SK-N-SH treated with all-trans-retinoic acid at 6 μM for 48 hours (cell line): Measurements from ENCODE around the gene OR52A5.

Source experiments
- ATAC-seq: fragments of 200-7000 bp; cut with Tn5 transposase; 3 replicates; pipeline ENCODE4 v1.9.1; 2020; ENCODE audit warnings: mild to moderate bottlenecking, moderate library complexity
- ARNTL ChIP-seq: fragments of 450-650 bp; formaldehyde crosslinking; IDR thresholded peaks from 2 replicates; pipeline ENCODE4 v1.5.0; 2020; ENCODE audit warnings: low read depth, mild to moderate bottlenecking, moderate library complexity, borderline replicate concordance
- CSDC2 ChIP-seq: fragments of 250-450 bp; sonication (Bioruptor Pico); IDR thresholded peaks from 2 replicates; pipeline ENCODE4 v1.5.0; 2020; ENCODE audit warnings: mild to moderate bottlenecking, moderate library complexity
- ESRRG ChIP-seq: fragments of 250-450 bp; sonication (Bioruptor Pico); IDR thresholded peaks from 2 replicates; pipeline ENCODE4 v1.6.1; 2021; ENCODE audit warnings: mild to moderate bottlenecking
- GLIS3 ChIP-seq: fragments of 250-450 bp; sonication (Bioruptor Pico); IDR thresholded peaks from 2 replicates; pipeline ENCODE4 v1.5.0; 2020; ENCODE audit warnings: mild to moderate bottlenecking, moderate library complexity
- ISL1 ChIP-seq: fragments of 250-450 bp; sonication (Bioruptor Pico); IDR thresholded peaks from 2 replicates; pipeline ENCODE4 v2.1.2; 2022; ENCODE audit warnings: mild to moderate bottlenecking, moderate library complexity
- OSR1 ChIP-seq: fragments of 250-450 bp; sonication (Bioruptor Pico); IDR thresholded peaks from 2 replicates; pipeline ENCODE4 v1.8.0; 2022; ENCODE audit warnings: moderate library complexity, mild to moderate bottlenecking, inconsistent platforms
- PPARA ChIP-seq: fragments of 250-450 bp; sonication (Bioruptor Pico); IDR thresholded peaks from 2 replicates; pipeline ENCODE4 v1.5.0; 2020; ENCODE audit warnings: mild to moderate bottlenecking, borderline replicate concordance
- SNAI2 ChIP-seq: fragments of 250-450 bp; sonication (Bioruptor Pico); IDR thresholded peaks from 2 replicates; pipeline ENCODE4 v1.5.0; 2020; ENCODE audit warnings: mild to moderate bottlenecking, moderate library complexity
- TOX ChIP-seq: fragments of 250-450 bp; sonication (Bioruptor Pico); IDR thresholded peaks from 2 replicates; pipeline ENCODE4 v1.8.0; 2021; ENCODE audit warnings: mild to moderate bottlenecking, moderate library complexity, borderline replicate concordance
- ZC3H10 ChIP-seq: fragments of 250-450 bp; sonication (Bioruptor Pico); IDR thresholded peaks from 2 replicates; pipeline ENCODE4 v1.5.1; 2021; ENCODE audit warnings: mild to moderate bottlenecking, moderate library complexity
- ZFP3 ChIP-seq: fragments of 250-450 bp; sonication (Bioruptor Pico); IDR thresholded peaks from 2 replicates; pipeline ENCODE4 v1.5.0; 2020; ENCODE audit warnings: mild to moderate bottlenecking, moderate library complexity
- ZFP30 ChIP-seq: fragments of 450-650 bp; formaldehyde crosslinking; IDR thresholded peaks from 2 replicates; pipeline ENCODE4 v1.5.0; 2022; ENCODE audit warnings: mild to moderate bottlenecking, moderate library complexity
- ZNF565 ChIP-seq: fragments of 450-650 bp; formaldehyde crosslinking; conservative IDR thresholded peaks from 2 replicates; pipeline ENCODE4 v1.5.0; 2020; ENCODE audit warnings: low read depth, mild to moderate bottlenecking, moderate library complexity
- ZNF70 ChIP-seq: fragments of 450-650 bp; formaldehyde crosslinking; IDR thresholded peaks from 2 replicates; pipeline ENCODE4 v1.5.0; 2020; ENCODE audit warnings: mild to moderate bottlenecking, moderate library complexity
- ZNF8 ChIP-seq: fragments of 450-650 bp; formaldehyde crosslinking; IDR thresholded peaks from 2 replicates; pipeline ENCODE4 v1.5.0; 2020; ENCODE audit warnings: mild to moderate bottlenecking, moderate library complexity
- TF ChIP-seq, protein P1 (sequence below): fragments of 250-450 bp; sonication (Bioruptor Pico); IDR thresholded peaks from 2 replicates; pipeline ENCODE4 v1.5.0; 2020; ENCODE audit warnings: mild to moderate bottlenecking, moderate library complexity
- TF ChIP-seq, protein P2 (sequence below): fragments of 250-450 bp; sonication (Bioruptor Pico); IDR thresholded peaks from 2 replicates; pipeline ENCODE4 v1.8.0; 2021; ENCODE audit warnings: low read depth, mild to moderate bottlenecking, moderate library complexity, borderline replicate concordance
- TF ChIP-seq, protein P3 (sequence below): fragments of 250-450 bp; sonication (Bioruptor Pico); IDR thresholded peaks from 2 replicates; pipeline ENCODE4 v1.5.1; 2021; ENCODE audit warnings: mild to moderate bottlenecking, moderate library complexity
- TF ChIP-seq, protein P4 (sequence below): fragments of 250-450 bp; sonication (Bioruptor Pico); IDR thresholded peaks from 2 replicates; pipeline ENCODE4 v1.5.1; 2020; ENCODE audit warnings: low read depth, mild to moderate bottlenecking, moderate library complexity
- TF ChIP-seq, protein P5 (sequence below): fragments of 250-450 bp; sonication (Bioruptor Pico); IDR thresholded peaks from 2 replicates; pipeline ENCODE4 v1.8.0; 2020; ENCODE audit warnings: mild to moderate bottlenecking, moderate library complexity, borderline replicate concordance

OR52A5 gene

DNA sequence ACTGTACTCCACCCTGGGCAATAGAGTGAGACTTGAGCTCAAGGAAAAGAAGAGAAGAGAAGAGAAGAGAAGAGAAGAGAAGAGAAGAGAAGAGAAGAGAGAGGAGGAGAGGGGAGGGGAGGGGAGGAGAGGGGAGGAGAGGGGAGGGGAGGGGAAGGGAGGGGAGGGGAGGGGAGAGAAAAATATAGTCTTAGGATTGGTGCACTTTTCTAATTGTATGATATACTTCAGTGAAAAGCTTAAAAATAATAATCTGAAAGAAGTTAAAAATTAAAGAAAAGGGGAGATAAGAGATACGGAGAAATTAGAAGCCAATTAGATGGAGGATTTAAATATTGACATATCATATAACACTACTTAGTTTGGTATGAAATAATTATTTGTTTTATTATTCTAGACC is 19.3 kb downstream of the OR52A5 start:
- no peak for ATAC-seq
- TF ChIP-seq PPARA (CRISPR knock-in tag) (no peak), ZFP3 (CRISPR knock-in tag) (no peak), ESRRG (CRISPR knock-in tag) (no peak), CSDC2 (CRISPR knock-in tag) (no peak), ISL1 (CRISPR knock-in tag) (no peak), ZC3H10 (CRISPR knock-in tag) (no peak), TOX (CRISPR knock-in tag) (no peak), ZNF8 (CRISPR knock-in tag) (no peak), ARNTL (CRISPR knock-in tag) (no peak), SNAI2 (CRISPR knock-in tag) (no peak)
- TF ChIP-seq, protein P1, sequence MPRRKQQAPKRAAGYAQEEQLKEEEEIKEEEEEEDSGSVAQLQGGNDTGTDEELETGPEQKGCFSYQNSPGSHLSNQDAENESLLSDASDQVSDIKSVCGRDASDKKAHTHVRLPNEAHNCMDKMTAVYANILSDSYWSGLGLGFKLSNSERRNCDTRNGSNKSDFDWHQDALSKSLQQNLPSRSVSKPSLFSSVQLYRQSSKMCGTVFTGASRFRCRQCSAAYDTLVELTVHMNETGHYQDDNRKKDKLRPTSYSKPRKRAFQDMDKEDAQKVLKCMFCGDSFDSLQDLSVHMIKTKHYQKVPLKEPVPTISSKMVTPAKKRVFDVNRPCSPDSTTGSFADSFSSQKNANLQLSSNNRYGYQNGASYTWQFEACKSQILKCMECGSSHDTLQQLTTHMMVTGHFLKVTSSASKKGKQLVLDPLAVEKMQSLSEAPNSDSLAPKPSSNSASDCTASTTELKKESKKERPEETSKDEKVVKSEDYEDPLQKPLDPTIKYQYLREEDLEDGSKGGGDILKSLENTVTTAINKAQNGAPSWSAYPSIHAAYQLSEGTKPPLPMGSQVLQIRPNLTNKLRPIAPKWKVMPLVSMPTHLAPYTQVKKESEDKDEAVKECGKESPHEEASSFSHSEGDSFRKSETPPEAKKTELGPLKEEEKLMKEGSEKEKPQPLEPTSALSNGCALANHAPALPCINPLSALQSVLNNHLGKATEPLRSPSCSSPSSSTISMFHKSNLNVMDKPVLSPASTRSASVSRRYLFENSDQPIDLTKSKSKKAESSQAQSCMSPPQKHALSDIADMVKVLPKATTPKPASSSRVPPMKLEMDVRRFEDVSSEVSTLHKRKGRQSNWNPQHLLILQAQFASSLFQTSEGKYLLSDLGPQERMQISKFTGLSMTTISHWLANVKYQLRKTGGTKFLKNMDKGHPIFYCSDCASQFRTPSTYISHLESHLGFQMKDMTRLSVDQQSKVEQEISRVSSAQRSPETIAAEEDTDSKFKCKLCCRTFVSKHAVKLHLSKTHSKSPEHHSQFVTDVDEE (CRISPR knock-in tag), result no peak
- TF ChIP-seq, protein P2, sequence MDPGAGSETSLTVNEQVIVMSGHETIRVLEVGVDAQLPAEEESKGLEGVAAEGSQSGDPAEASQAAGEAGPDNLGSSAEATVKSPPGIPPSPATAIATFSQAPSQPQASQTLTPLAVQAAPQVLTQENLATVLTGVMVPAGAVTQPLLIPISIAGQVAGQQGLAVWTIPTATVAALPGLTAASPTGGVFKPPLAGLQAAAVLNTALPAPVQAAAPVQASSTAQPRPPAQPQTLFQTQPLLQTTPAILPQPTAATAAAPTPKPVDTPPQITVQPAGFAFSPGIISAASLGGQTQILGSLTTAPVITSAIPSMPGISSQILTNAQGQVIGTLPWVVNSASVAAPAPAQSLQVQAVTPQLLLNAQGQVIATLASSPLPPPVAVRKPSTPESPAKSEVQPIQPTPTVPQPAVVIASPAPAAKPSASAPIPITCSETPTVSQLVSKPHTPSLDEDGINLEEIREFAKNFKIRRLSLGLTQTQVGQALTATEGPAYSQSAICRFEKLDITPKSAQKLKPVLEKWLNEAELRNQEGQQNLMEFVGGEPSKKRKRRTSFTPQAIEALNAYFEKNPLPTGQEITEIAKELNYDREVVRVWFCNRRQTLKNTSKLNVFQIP (CRISPR knock-in tag), result no peak
- TF ChIP-seq, protein P3, sequence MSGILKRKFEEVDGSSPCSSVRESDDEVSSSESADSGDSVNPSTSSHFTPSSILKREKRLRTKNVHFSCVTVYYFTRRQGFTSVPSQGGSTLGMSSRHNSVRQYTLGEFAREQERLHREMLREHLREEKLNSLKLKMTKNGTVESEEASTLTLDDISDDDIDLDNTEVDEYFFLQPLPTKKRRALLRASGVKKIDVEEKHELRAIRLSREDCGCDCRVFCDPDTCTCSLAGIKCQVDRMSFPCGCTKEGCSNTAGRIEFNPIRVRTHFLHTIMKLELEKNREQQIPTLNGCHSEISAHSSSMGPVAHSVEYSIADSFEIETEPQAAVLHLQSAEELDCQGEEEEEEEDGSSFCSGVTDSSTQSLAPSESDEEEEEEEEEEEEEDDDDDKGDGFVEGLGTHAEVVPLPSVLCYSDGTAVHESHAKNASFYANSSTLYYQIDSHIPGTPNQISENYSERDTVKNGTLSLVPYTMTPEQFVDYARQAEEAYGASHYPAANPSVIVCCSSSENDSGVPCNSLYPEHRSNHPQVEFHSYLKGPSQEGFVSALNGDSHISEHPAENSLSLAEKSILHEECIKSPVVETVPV (CRISPR knock-in tag), result no peak
- TF ChIP-seq, protein P4, sequence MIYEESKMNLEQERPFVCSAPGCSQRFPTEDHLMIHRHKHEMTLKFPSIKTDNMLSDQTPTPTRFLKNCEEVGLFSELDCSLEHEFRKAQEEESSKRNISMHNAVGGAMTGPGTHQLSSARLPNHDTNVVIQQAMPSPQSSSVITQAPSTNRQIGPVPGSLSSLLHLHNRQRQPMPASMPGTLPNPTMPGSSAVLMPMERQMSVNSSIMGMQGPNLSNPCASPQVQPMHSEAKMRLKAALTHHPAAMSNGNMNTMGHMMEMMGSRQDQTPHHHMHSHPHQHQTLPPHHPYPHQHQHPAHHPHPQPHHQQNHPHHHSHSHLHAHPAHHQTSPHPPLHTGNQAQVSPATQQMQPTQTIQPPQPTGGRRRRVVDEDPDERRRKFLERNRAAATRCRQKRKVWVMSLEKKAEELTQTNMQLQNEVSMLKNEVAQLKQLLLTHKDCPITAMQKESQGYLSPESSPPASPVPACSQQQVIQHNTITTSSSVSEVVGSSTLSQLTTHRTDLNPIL (CRISPR knock-in tag), result no peak

DNA sequence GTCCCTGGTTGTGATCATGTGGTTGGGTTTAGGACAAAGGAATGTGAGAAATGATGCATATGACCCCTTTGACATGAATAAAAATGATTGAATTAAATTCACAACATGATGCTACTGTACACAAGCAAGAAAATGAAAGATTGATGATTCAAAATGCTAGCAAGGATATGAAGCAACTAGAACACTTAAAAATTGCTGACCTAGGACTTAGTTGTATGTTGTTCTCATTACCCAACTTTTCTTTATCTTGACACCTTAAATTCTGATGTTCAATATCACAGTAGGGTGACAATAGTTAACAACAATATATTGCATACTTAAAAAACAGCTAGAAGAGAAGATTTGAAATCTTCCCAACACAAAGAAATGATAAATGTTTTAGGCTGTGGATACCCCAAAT is 20.6 kb downstream of the OR52A5 start:
- no peak for ATAC-seq
- TF ChIP-seq ZC3H10 (CRISPR knock-in tag) (no peak), ZFP30 (CRISPR knock-in tag) (no peak), GLIS3 (CRISPR knock-in tag) (no peak), ISL1 (CRISPR knock-in tag) (no peak), ZNF565 (CRISPR knock-in tag) (no peak)
- TF ChIP-seq, protein P5, sequence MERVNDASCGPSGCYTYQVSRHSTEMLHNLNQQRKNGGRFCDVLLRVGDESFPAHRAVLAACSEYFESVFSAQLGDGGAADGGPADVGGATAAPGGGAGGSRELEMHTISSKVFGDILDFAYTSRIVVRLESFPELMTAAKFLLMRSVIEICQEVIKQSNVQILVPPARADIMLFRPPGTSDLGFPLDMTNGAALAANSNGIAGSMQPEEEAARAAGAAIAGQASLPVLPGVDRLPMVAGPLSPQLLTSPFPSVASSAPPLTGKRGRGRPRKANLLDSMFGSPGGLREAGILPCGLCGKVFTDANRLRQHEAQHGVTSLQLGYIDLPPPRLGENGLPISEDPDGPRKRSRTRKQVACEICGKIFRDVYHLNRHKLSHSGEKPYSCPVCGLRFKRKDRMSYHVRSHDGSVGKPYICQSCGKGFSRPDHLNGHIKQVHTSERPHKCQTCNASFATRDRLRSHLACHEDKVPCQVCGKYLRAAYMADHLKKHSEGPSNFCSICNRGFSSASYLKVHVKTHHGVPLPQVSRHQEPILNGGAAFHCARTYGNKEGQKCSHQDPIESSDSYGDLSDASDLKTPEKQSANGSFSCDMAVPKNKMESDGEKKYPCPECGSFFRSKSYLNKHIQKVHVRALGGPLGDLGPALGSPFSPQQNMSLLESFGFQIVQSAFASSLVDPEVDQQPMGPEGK (CRISPR knock-in tag), result no peak

DNA sequence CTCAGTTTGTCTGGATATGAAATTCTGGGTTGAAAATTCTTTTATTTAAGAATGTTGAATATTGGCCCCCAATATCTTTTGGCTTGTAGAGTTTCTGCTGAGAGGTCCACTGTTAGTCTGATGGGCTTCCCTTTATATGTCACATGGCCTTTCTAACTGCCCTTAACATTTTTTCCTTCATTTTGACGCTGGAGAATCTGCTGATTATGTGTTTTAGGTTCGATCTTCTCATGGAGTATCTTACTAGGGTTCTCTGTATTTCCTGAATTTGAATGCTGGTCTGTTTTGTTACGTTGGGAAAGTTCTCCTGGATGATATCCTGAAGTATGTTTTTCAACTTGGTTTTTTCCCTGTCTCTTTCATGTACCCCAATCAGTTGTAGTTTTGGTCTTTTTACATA is 22.8 kb downstream of the OR52A5 start:
- TF ChIP-seq ISL1 (CRISPR knock-in tag) (no peak), ZNF565 (CRISPR knock-in tag) (no peak), ZC3H10 (CRISPR knock-in tag) (no peak), OSR1 (CRISPR knock-in tag) (no peak), ZNF70 (CRISPR knock-in tag) (no peak)
- TF ChIP-seq, protein P2 (CRISPR knock-in tag), result no peak
- TF ChIP-seq, protein P5 (CRISPR knock-in tag), result no peak
- TF ChIP-seq, protein P4 (CRISPR knock-in tag), result no peak
- ATAC-seq, result no peak
